ENCODE data around the gene ELAPOR1.
A peak's percentile ranks its signal among the peaks of the same experiment; 100 is the strongest.

Gene ELAPOR1

GRCh38 chr1:109099938-109100773, 13.8 kb upstream of the ELAPOR1 start:
- DNase-seq = peak; percentile 95

GRCh38 chr1:109104364-109105151, 9.4 kb upstream of the ELAPOR1 start:
- no peak for DNase-seq

- DNase-seq = no peak
Observed at GRCh38 chr1:109105881-109106280, 8.0 kb upstream of the ELAPOR1 start.

DNA sequence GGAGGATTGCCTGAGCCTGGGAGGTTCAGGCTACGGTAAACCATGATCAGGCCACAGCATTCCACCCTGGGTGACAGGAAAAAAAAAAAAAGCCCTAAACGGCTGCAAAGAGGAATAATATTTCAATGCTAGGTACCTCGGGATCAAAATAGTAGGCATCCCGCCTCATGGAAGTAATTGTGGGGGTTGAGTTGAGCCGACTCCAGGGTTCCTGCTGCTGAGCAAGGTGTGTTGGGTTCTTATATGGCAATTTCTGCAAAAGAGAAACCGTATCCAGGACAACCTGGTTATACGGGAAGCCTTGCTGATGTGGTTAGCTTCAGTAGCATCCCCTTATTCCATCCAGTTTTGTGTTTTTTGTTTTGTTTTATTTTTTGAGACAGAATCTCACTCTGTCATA, 6.1 kb upstream of the ELAPOR1 start:
- DNase-seq = no peak

- no peak for DNase-seq
Observed at GRCh38 chr1:109109906-109110305, 4.0 kb upstream of the ELAPOR1 start.

GRCh38 chr1:109111386-109112055, 2.4 kb upstream of the ELAPOR1 start:
- no peak for DNase-seq

DNA sequence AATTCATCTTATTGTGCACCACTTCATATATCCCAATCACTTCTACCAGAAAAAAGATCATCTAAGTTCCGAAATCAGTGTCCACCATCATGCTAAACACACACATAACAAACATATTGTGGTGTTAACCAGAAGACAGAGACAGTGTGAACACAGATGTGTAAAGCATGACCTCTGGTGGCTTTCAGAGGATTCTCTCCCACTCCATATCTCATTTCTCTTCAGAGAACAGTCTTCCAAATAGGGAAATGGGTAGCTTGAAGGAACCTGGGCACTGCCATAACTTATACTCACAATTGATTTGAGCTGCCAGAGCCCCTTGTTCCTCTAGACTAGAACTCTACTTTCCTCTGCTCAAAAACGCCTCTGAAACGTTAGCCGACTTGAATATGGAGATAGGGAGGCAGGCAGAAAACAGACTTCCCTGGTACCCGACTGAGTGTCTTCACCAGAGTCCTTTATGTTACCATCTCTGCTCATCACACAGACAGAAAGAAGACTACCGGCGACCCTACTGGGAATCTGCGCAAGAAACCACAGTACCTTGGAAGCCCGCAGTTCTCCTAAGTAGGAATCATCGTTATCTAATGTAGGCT, 1.8 kb upstream of the ELAPOR1 start:
- no peak for DNase-seq

GRCh38 chr1:109112652-109113285, 1.1 kb upstream of the ELAPOR1 start:
- DNase-seq = peak; percentile 77

GRCh38 chr1:109114342-109114674, 393 bp downstream of the ELAPOR1 start:
- DNase-seq = no peak

GRCh38 chr1:109115685-109116084, 1.8 kb downstream of the ELAPOR1 start:
- no peak for DNase-seq

GRCh38 chr1:109116286-109116685, 2.4 kb downstream of the ELAPOR1 start:
- no peak for DNase-seq

GRCh38 chr1:109118089-109118488, 4.2 kb downstream of the ELAPOR1 start:
- no peak for DNase-seq

DNA sequence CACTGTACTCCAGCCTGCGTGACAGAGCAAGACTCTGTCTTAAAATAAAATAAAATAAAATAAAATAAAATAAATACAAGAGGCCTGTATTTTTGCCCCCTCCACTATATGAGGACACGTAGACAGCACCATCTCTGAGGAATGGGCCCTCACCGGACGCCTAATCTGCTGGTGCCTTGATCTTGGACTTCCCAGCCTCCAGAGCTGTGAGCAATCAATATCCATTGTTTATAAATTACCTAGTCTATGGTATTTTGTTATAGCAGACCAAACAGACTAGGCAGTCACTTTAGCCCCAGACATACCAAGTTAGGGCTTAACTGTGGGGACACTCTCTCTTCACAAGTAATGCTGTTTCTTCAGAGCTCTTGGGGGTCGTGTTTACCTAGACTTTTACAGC, 6.4 kb downstream of the ELAPOR1 start:
- DNase-seq = no peak

- no peak for DNase-seq
Observed at GRCh38 chr1:109131059-109131458, 17.1 kb downstream of the ELAPOR1 start.

DNA sequence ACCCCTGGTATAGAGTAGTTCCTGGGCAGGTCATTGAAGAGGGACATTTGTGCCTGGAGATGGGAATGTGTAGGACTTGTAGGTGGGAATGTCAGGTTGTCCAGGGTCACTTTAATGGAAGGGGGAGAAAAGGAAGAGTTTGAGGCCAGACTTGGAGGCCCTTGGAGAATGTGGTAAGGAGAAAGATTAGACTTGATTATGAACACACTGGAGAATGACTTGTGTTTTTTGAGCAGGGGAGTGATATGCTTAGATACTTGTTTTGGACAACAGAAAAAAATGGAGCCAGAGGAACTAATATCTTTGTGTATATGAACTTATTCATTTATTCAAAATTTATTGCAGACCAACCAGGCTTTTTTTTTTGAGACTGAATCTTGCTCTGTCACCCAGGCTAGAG, 17.9 kb downstream of the ELAPOR1 start:
- no peak for DNase-seq

DNA sequence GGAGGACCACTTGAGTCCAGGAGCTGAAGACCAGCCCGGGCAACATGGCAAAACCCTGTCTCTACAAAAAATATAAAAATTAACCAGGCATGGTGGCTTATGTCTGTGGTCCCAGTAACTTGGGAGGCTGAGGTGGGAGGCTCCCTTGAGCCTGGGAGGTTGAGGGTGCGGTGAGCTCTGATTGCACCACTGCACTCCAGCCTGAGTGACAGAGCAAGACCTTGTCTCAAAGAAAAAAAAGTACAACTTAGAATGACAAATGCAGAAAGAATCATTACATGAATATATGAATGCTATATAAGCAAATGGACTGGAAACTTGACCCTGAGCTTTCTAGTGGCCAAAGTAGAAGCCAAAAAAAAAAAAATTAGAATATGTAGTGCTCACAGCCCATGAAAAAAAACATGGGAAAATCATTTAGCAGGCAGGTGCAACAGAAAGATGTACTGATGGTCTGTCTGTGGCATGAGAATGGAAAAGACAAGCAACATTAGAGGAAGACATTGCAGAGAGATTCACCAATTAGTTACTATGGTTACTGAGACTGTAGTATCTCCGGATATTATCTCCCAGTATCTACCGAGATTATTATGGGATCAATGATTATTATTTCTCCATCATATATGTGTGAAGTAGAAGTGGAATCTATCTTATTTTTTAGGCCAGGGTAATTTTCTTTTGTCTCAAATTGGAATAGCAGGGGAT, 19.2 kb downstream of the ELAPOR1 start:
- DNase-seq = no peak

- DNase-seq = no peak
Observed at GRCh38 chr1:109133815-109134214, 19.9 kb downstream of the ELAPOR1 start.

DNA sequence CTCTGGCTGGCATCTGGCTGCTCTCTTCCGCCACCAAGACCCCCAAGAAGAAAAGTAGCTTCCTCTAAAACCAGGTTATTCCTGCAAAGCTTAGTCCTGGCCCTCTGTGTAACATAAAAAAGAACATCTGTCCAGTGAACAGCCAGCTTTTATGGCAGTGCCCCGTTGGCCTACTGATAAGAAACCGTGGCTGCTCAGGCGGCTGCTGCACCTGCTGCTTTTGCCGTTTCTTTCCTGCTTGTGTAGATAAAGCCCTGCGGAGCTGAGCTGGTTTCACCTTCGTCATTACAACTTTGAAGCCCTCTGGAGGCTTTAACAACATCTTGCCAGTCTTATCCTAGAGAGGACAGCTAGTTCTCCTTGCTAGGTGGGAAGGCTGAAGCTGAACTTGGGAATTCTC, 20.5 kb downstream of the ELAPOR1 start:
- no peak for DNase-seq

GRCh38 chr1:109135940-109136339, 22.0 kb downstream of the ELAPOR1 start:
- no peak for DNase-seq

- no peak for DNase-seq
Observed at GRCh38 chr1:109136766-109137165, 22.9 kb downstream of the ELAPOR1 start.

DNA sequence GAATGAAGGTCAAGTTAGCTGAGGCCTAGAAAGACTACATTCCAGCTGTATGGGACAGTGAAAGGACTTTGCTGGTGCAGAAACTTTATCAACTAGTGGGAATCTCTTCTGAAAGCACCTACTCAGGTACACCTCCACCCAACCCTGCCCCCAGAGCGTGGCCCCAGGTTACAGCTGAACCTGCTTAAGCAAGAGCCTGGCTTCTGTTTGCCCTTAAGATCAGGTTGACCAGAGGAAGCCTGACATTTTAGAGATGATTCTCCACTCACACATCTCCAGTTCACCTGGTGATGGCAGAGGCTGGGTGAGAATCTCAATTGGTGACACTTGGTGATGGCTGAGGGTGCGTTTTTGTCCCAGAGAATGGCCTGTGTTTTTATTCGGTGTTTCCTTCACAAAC, 24.0 kb downstream of the ELAPOR1 start:
- no peak for DNase-seq

DNA sequence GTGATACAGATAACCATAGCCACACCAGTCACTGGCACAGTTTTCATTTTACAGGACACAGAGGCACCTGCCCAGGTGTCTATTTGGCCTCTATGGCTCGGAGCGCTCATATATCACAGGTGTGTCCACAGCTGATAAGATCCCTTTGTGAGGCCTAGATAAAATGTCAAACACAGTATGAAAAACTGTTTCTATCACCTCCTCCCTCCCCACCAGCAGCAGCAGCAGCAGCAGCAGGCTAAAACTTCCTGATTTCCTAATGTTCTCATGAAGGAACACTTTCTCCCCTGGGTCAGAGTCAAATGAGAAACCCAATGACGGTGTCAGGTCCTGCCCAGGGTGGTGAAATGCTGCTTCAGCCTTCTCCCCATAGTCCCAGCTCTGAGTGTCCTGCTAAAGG, 24.4 kb downstream of the ELAPOR1 start:
- DNase-seq = no peak

Measured in activated effector memory CD4-positive, alpha-beta T cell treated with Interleukin-2 at 50 U/mL for 16 hours (primary cell).